GM19324 (cell line): ENCODE measurements around the gene ANKMY2.
"Not testable (repeated sequence)": the region's sequence is repeated elsewhere in the genome, so short reads cannot be mapped to it uniquely, and the experiment has no call there.

Experiments used
- ATAC-seq: cut with Tn5 transposase; IDR thresholded peaks from one replicate; pipeline ENCODE4 v1.9.1; 2021; ENCODE audit warnings: mild to moderate bottlenecking, moderate library complexity; ENCODE audit not compliant: unreplicated experiment, low FRiP score

Gene ANKMY2

GRCh38 chr7:16660702-16661464, 15.3 kb upstream of the ANKMY2 start:
- no peak for ATAC-seq

DNA sequence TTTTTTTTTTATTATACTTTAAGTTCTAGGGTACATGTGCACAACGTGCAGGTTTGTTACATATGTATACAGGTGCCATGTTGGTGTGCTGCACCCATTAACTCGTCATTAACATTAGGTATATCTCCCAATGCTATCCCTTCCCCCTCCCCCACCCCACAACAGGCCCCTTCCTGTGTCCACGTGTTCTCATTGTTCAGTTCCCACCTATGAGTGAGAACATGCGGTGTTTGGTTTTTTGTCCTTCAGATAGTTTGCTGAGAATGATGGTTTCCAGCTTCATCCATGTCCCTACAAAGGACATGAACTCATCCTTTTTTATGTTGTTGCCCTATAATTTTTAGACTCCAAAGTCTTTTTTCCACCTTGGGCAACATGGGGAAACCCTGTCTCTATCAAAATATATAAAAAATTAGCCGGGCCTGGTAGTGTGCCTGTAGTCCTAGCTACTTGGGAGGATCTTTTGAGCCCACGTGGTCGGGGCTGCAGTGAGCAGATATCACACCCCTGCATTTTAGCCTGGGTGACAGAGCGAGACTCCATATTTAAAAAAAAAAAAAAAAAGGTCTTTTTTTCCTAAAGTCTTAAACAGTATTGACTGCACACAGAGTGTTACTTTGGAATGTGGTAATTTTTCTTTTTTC, 14.4 kb upstream of the ANKMY2 start:
- ATAC-seq: not testable (repeated sequence)

GRCh38 chr7:16657656-16658279, 12.2 kb upstream of the ANKMY2 start:
- no peak for ATAC-seq

DNA sequence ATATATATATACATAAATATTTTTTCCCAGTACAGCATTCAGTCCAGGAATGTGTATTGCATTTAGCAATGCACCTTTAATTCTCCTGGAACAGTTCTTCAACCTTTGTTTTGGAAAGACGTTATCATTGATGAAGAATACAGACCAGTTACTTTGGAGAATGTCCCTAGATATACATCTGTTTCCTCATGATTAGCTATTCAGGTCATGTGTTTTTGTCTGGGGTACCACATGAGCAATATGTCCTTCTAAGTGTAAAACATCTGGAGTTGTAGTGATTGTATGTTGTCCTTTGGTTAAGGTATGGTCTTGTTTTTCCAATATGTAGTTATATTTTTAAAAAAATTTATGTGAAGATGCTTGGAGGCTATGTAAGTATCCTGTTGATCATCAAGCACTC, 10.6 kb upstream of the ANKMY2 start:
- no peak for ATAC-seq

DNA sequence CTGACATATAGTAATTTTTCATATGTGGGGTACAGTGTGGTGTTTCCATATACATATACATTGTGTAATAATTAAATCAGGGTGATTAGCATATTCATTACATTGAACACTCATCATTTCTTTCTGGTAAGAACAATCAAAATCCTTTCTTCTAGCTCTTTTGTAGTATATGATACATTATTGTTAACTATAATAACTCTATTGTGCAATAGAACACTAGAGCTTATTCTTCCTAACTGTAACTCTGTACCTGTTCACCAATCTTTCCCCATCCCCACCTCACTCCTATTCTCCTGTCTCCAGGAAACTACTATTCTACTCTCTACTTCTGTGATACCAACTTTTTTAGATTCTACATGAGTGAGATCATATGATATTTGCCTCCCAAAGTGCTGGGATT, 9.8 kb upstream of the ANKMY2 start:
- ATAC-seq: no peak

DNA sequence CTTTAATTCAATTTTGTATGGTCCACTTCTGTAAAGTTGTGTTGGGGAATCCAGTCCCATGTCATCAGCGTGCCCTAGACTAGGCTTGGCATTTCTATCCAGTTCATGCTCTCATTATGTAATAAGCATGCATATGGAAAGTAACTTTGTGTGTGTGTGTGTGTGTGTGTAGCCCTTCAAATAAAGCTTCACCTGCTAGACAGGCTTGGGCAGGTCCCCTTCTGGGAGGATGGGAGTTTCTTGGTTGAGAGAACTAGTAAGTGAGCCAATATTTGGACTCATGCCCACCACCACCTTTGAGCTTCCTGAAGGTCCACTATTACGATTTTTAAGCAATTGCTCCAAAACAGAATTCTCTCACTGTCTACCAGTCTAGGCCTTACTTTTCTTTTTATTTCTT, 7.3 kb upstream of the ANKMY2 start:
- ATAC-seq: no peak

DNA sequence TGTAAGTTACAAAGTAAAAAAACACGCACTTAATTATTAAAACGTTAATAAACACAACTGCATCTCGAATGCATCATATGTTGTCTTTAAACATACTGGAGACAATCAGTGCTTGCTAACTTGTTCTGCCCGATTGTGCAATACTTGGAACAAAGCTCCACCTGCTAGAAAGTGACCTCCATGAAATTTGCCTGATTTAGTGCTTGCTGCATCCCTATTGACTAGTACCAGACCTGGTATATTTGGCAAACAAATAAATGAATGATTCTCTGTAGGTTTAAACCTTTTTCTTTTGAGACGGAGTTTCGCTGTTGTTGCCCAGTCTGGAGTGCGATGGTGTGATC, 6.7 kb upstream of the ANKMY2 start:
- no peak for ATAC-seq

- no peak for ATAC-seq
Observed at GRCh38 chr7:16651396-16652239, 6.1 kb upstream of the ANKMY2 start.

DNA sequence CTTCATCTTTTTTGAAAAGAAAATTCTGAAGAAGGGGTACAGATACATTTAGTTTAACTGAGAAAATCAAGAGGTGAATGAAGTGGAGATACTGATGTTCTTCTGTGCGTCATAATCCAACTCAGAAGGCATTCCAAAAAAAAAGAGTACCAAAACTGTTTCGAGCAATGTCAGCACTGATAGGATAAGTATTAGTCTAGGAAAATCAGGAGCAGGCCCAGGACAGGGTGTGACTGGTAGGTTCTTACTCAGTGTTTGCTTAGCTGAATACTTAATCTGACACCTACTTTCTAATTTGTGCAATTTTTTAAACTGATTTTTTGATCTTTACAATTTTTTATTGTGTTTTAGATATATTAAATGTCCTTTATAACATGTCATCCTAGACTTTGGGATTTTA, 4.7 kb upstream of the ANKMY2 start:
- no peak for ATAC-seq

- no peak for ATAC-seq
Observed at GRCh38 chr7:16649196-16649595, 3.6 kb upstream of the ANKMY2 start.

- no peak for ATAC-seq
Observed at GRCh38 chr7:16648551-16648950, 3.0 kb upstream of the ANKMY2 start.

- ATAC-seq: no peak
Observed at GRCh38 chr7:16647435-16647960, 1.9 kb upstream of the ANKMY2 start.

DNA sequence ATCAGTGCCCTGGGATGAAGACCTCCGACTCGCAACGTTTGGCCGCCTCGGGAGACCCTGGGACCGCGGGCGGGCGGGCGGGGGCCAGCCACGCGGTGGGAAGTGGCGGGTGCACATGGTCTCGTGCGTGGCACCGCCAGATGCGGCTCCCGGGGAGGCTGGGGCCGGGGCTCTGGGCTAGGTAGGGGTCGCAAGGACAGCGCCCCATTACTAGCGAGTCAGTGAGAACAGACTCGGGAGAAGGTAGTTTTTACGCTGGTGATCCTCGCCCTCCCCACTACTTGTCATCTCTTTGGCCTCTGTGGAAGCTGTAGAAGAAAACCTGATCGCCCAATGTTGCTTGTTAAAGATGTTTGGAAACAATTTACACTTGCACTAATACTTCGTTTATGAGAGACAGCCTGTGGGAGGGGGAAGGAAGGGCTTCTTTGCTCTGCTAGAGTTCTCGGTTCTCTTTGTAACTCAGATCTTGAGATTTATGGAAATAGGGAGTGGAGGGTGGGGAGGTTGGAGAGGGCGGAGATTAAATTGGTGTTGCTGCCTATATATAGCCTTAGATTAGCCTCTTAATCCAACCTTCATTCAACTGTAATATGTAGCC, 1.0 kb upstream of the ANKMY2 start:
- ATAC-seq: no peak

- ATAC-seq: peak; percentile 14
Observed at GRCh38 chr7:16644636-16645592, 640 bp downstream of the ANKMY2 start.

- ATAC-seq: no peak
Observed at GRCh38 chr7:16644157-16644556, 1.4 kb downstream of the ANKMY2 start.

GRCh38 chr7:16638282-16639280, 7.0 kb downstream of the ANKMY2 start:
- no peak for ATAC-seq

- no peak for ATAC-seq
Observed at GRCh38 chr7:16637379-16637778, 8.2 kb downstream of the ANKMY2 start.

DNA sequence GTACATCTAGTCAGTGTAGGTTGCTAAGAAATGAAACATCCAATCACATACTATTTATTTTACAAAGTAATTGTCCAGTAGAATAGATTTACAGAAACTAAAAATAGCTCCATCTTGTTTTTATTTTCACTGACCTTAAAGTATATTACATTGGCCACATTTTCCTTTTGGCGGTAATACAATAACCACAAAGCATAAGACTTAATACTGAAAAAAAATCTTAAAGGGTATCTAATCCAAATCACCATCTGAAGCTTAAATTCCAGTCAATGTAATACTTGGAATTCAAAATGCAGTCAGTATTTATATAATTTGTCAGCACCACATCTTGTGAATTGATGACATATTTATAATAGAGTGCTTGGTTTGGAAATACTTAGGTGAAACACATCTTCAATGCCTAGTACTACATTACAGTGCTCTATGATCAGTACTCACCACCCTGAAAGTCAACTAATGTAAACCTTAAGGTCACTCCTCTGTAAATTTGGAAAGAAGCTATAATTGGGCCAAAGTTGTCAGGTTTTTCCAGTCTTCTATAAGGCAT, 8.9 kb downstream of the ANKMY2 start:
- no peak for ATAC-seq
